HG03103 (cell line): ENCODE measurements around the gene PPM1A.
A peak's percentile ranks its signal among the peaks of the same experiment; 100 is the strongest.

Source experiments
- ATAC-seq: cut with Tn5 transposase; IDR thresholded peaks from one replicate; pipeline ENCODE4 v1.9.1; 2021; ENCODE audit warnings: low read depth; ENCODE audit not compliant: unreplicated experiment

Gene PPM1A

GRCh38 chr14:60225265-60225664, 23.8 kb upstream of the PPM1A start:
- no peak for ATAC-seq

- ATAC-seq = no peak
Observed at GRCh38 chr14:60226298-60226697, 22.7 kb upstream of the PPM1A start.

- no peak for ATAC-seq
Observed at GRCh38 chr14:60227291-60227690, 21.7 kb upstream of the PPM1A start.

- ATAC-seq = no peak
Observed at GRCh38 chr14:60229614-60230013, 19.4 kb upstream of the PPM1A start.

- no peak for ATAC-seq
Observed at GRCh38 chr14:60232185-60232584, 16.8 kb upstream of the PPM1A start.

- no peak for ATAC-seq
Observed at GRCh38 chr14:60233251-60233650, 15.8 kb upstream of the PPM1A start.

- no peak for ATAC-seq
Observed at GRCh38 chr14:60233891-60234290, 15.1 kb upstream of the PPM1A start.

- ATAC-seq = no peak
Observed at GRCh38 chr14:60235440-60235839, 13.6 kb upstream of the PPM1A start.

GRCh38 chr14:60238955-60239354, 10.1 kb upstream of the PPM1A start:
- no peak for ATAC-seq

GRCh38 chr14:60240139-60240856, 8.7 kb upstream of the PPM1A start:
- ATAC-seq = no peak

GRCh38 chr14:60241091-60241490, 7.9 kb upstream of the PPM1A start:
- ATAC-seq = no peak

GRCh38 chr14:60242429-60242828, 6.6 kb upstream of the PPM1A start:
- no peak for ATAC-seq

GRCh38 chr14:60245380-60246177, 3.4 kb upstream of the PPM1A start:
- ATAC-seq = no peak

GRCh38 chr14:60247994-60248696, 876 bp upstream of the PPM1A start:
- ATAC-seq = peak; percentile 57

GRCh38 chr14:60249321-60250256, 568 bp downstream of the PPM1A start:
- ATAC-seq = peak; percentile 32

- ATAC-seq = no peak
Observed at GRCh38 chr14:60250257-60251035, 1.4 kb downstream of the PPM1A start.

- ATAC-seq = no peak
Observed at GRCh38 chr14:60251877-60252276, 2.9 kb downstream of the PPM1A start.

- ATAC-seq = no peak
Observed at GRCh38 chr14:60252630-60253029, 3.6 kb downstream of the PPM1A start.

GRCh38 chr14:60253649-60254048, 4.6 kb downstream of the PPM1A start:
- ATAC-seq = no peak

- ATAC-seq = no peak
Observed at GRCh38 chr14:60254176-60254575, 5.2 kb downstream of the PPM1A start.
